Activated CD8-positive, alpha-beta memory T cell treated with anti-CD3 and anti-CD28 coated beads, Interleukin-2, amount 50 U/mL, for 1 hour (primary cell): Measurements from ENCODE around the gene FSIP2.

Experiments
- DNase-seq: peaks from one replicate; pipeline ENCODE4 v3.0.0-alpha.2; 2020; ENCODE audit errors: extremely low read depth

The FSIP2 gene

DNA sequence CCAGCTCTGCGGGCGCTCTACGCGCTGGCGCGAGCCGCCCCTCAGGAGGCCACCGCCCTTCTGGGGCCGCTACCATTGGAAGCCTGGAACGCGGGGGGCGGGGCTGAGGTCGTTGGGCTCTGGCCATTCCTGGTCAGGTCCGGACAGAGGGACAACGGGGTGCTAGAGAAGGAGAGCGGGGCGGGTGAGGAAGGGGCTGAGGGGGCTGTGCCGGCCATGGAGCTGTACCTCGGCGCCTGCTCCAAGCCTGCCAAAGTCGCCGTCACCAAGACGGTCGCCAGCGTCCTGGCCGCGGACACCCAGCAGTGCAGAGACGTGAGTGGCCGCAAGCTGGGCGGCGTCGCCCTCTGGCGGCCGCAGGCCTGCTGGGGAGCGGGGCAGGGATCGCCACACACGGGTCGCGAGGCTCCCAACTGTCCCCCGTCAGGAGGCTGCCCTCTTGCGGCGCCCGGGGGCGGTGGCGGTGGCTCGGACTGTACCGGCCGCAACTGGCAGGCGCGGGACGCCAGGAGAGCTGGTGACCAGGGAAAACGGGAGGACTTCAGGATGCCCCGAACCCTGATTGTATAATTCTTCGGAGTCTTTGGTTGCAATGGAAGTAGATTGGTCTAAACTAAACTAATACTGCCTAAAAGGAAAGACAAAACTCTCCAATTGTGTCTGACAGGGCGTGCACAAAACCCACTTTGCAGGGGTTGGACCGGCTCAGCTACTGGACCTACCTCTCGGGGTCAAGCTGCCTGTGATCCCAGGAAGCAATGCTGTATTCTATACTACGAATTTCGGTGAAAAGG is at the start of gene FSIP2:
Gene FSIP2, plus strand, starts transcription at position 126 of the 794 bp plus-strand sequence. Its CDS starts 91 bp downstream, at position 217.
- DNase-seq = no peak

DNA sequence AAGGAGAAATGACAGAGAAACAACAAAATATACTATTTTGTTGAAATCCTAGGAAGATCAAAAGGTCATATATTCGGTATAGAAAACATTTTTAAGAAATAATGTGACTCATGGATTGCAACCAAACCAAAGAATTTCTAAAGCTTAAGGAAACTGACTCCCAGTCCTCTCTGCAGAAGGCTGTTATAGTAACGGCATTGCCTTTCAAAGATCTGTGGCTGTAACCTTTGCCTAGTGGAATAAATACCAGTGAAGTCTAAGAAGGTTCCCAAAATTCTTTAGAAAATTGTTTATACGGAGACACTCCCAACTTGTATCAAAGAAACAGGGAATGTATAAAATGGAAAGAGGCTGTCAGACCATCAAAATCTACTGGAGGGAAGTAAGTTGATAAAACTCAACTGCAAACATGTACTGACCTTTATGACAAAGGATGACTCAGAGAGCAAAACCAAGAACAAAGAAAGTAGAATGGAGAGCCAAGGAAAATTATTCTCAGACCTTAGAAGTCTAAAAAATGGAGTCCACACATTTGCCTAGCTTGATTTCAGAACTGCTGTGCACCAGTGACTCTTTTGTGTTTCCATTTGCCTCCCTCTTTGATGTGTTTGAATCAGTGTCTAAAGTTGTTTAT is 48.6 kb upstream of the FSIP2 start:
- no peak for DNase-seq

- no peak for DNase-seq
Measured at GRCh38 chr2:185695711-185696235, 42.8 kb upstream of the FSIP2 start.

DNA sequence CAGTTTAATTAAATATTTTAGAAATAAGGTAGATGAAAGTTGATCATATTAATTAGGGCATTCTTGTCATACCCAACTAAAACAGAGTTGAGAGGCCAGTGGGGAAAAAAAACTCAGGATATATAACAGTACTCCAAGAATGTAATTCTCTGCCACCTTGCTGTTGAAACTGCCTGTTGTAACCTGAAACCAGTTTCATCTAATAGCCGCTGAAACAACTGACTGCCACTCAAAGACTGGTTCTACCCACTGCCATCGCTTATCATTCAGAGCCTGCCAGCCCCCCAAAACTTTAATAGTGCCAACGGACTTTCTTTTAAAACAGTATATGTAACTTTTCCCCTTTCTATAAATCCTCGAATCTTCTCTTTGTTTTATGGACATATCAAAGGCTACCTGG is 37.7 kb upstream of the FSIP2 start:
- DNase-seq = no peak

GRCh38 chr2:185734658-185735057 is 3.9 kb upstream of the FSIP2 start:
- no peak for DNase-seq

DNA sequence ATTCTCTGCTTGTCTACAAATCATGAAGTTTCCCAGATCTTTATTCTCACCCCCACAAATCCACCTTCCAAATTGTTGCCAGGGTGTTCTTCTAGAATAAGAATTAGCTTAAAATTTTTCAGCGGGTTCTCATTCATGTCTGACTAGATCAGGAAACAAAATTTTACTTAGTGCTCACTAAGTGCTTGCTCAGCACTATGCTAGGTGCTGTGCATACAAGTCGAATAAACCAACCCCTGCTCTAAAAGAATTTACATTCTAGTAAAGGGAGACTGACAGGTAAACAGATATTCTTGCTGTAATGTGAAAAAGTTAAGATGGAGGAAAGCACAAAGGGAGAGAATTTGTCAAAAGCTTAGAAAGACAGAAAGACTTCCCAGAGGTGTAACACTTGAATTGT is 2.4 kb upstream of the FSIP2 start:
- DNase-seq = no peak

- no peak for DNase-seq
Measured at GRCh38 chr2:185745864-185746859, 7.6 kb downstream of the FSIP2 start.

- no peak for DNase-seq
Measured at GRCh38 chr2:185757356-185757755, 18.8 kb downstream of the FSIP2 start.

DNA sequence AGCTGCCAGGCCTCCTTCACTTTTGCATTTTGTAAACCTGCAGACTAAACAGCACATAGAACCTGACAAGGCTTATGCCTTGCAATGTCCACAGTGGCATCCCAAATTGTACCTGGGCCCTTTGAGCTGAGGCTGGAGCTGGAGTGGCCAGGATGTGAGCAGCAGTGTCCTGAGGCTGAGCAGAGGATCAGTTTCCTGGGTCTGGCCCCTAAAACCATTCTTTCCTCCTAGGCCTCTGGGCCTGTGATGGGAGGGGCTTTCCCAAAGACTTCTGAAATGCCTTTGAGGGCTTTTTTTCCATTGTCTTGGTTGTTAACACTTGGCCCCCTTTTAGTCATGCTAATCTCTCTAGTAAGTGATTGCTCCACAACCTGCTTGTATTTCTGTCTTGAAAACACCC is 32.8 kb downstream of the FSIP2 start:
- no peak for DNase-seq

GRCh38 chr2:185780890-185781289 is 42.3 kb downstream of the FSIP2 start:
- DNase-seq = no peak

GRCh38 chr2:185782223-185782769 is 43.7 kb downstream of the FSIP2 start:
- DNase-seq = no peak

DNA sequence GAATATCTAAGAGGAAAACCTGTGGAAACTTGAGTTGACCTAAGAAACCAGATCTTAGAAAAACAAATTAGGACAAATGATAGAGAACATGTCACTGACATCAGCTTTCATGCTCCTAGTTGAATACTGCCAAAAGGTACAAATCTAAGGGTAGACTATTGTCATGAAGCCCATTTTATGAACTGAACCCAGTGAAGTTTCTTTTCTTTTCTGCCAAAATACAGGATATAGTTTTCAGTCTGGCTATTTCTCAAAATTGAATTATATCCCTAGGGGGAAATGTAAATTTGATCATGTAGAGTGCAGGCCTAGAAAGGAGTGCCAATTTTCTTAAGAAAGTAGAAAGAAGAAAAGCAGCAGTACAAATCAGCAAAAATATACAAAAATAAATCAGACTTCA is 46.6 kb downstream of the FSIP2 start:
- no peak for DNase-seq

- DNase-seq = no peak
Measured at GRCh38 chr2:185785851-185786473, 47.4 kb downstream of the FSIP2 start.

DNA sequence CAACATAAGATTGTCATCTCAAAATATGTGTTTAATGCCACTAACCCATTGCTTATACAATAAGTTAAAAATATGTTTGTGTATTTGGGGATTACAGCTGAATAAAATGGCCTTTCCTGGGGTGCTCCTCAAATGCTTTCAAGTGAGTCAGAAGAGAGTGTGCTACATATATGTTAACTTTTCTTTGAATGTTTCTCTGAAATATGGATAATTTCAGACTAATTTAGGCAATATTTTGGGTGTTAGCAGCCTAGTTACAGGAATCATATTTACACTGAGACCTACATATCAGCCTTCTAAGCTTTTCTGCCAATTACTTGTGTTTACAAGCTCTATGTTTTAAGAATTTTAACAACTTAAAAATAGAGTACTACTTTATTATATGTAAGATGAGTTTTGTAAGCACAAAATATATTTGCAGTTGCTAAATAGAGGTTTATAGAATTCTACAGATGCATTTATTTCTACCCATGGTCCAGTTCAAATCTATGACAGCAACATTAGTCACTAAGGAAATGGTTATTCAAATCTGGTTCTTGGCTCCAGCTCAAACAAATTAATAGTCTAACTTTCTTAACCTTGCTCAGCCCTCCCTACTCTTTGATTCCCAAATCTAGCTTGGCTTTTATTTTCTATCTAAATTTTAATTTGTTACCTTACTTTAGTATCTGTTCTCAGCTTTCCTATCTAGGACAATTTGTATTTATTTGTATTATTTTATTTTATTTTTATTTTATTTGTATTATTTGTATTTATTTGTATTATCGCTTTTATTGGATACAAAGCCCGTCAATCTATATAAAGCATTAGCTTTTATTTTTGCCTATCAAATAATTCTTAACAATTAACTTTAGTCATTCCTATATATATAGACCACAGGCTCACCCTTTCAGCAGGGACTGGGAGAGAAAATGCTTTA is 48.9 kb downstream of the FSIP2 start:
- DNase-seq = no peak

DNA sequence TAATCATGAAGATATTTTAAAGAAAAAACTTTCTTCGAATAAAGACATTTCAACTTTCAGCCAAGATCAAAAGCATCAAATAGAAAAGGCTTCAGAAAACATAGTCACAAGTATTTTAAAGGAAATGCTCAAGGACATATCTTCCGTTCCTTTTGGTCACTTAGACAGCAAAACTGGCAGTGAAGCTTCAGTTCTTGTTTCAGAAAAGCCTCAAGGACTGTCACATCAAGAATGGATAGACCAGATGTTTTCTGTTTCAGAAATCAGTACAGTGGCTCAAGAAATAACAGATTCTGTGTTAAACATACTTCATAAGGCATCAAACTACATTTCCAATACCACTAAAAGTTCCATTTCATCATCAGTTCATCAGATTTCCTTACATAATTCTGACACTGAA is 51.8 kb downstream of the FSIP2 start:
- no peak for DNase-seq

DNA sequence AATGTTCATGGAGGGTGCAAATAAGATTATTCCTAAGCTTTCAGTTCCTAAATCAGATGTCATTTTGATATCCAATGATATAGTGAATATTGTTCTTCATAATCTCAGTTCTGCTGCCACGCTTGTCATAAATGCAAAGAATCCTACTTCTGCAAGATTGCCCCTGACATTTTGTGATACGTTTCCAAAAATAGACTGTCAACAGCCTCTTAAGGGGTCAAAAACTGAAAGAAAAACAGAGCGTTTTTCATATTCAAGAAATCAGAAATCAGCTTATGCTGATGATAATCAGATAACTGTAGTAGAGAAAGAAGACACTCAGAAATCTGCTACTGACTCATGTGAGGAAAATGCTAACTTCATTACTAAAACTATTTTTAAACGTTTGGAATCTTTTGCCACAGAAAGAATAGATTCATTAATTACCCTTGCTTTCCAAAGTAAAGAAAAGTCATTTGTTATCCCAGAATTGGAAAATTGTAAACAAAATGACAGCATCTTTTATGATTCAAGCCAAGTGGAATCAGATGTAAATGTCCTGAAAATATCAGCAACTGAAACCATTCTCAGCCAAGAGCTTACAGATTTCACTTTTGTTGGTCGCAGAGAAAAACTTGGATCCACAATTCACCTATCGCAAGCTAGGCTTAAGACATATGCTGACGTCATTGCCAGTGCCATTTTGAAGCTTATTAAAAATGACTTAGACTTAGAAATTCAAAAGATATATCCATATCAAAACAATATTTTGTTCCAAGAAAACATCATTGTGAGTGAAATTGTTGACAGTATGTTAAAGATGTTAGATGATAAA is 55.1 kb downstream of the FSIP2 start:
- DNase-seq = no peak

GRCh38 chr2:185796758-185797157 is 58.2 kb downstream of the FSIP2 start:
- DNase-seq = no peak

GRCh38 chr2:185802926-185803325 is 64.3 kb downstream of the FSIP2 start:
- no peak for DNase-seq

DNA sequence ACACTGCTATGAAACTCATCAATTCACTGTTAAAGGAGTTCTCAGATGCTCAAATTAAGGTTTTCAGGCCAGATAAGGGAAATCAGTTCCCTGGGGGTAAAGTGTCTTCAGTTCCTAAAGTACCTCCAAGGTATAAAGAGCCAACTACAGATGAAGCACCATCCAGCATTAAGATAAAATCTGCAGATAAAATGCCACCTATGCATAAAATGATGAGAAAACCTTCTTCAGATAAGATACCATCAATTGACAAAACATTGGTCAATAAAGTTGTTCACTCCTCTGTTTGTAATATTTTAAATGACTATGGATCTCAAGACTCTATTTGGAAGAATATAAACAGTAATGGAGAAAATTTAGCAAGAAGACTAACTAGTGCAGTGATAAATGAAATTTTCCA is 68.2 kb downstream of the FSIP2 start:
- no peak for DNase-seq
